SK-N-SH (cell line): ENCODE results near the gene POP5. TPM values are rescaled to one million over a fixed set of nuclear protein-coding genes. Genes with fewer than 3 reads are reported as not detected.

Source experiments
- CTCF ChIA-PET: fragments of 300-600, 350-600 bp; formaldehyde crosslinking; extraction: SDS; loops from one replicate; lab custom pipeline; 2021; lab: Yijun Ruan, JAX
- POLR2A ChIA-PET: fragments of 350-600 bp; sonication (Branson Sonifier 250); formaldehyde crosslinking; extraction: SDS; loops from one replicate; lab custom pipeline; 2020; ENCODE audit warnings: antibody characterized with exemption, inconsistent platforms; lab: Yijun Ruan, JAX
- DNase-seq: peaks from one replicate; pipeline ENCODE4 v3.0.0; 2012
- H2AFZ ChIP-seq: fragments of 200-600 bp; sonication (generic); 2 replicates; pipeline ENCODE4 v1.8.1; 2016; ENCODE audit warnings: antibody characterized with exemption, mild to moderate bottlenecking, low read depth
- H3F3A ChIP-seq: fragments of 200-600 bp; sonication (generic); replicated peaks from 2 replicates; pipeline ENCODE3; 2016; ENCODE audit warnings: antibody characterized with exemption, mild to moderate bottlenecking; ENCODE audit not compliant: insufficient read depth
- H3K27ac ChIP-seq, 2 experiments: fragments of 200-500 bp in 1 of 2; fragments of 200-600 bp in 1 of 2; sonication (Bioruptor generic) in 1 of 2; sonication (generic), shearing (Covaris generic) in 1 of 2; 2 replicates each; pipeline versions ENCODE4 v1.5.1 to v1.6.1; 2014 to 2016; ENCODE audit warnings: low read depth in 2 of 2, inconsistent platforms in 1 of 2, low read length in 1 of 2, mild to moderate bottlenecking in 1 of 2, mixed read lengths in 1 of 2
- H3K27me3 ChIP-seq: fragments of 200-600 bp; sonication (generic), shearing (Covaris generic); 2 replicates; pipeline ENCODE4 v1.6.1; 2016; ENCODE audit warnings: mixed run types; ENCODE audit not compliant: insufficient read depth
- H3K36me3 ChIP-seq, 2 experiments: fragments of 200-500 bp in 1 of 2; fragments of 200-600 bp in 1 of 2; sonication (Bioruptor generic) in 1 of 2; sonication (generic) in 1 of 2; replicated peaks in 1 of 2; 2 replicates each; pipeline versions ENCODE3 to v1.5.1; 2014 to 2016; ENCODE audit warnings: low read length in 1 of 2, mild to moderate bottlenecking in 1 of 2; ENCODE audit not compliant: insufficient read depth in 2 of 2, control insufficient read depth in 1 of 2
- H3K4me1 ChIP-seq, 2 experiments: fragments of 200-500 bp in 1 of 2; fragments of 200-600 bp in 1 of 2; sonication (Bioruptor generic) in 1 of 2; sonication (generic), shearing (Covaris generic) in 1 of 2; 2 replicates each; pipeline versions ENCODE4 v1.5.1 to v1.6.1; 2014 to 2016; ENCODE audit warnings: low read depth in 1 of 2, low read length in 1 of 2, mixed run types in 1 of 2; ENCODE audit not compliant: insufficient read depth in 2 of 2, control insufficient read depth in 1 of 2
- H3K4me2 ChIP-seq: fragments of 200-600 bp; sonication (generic), shearing (Covaris generic); 2 replicates; pipeline ENCODE4 v1.6.1; 2017; ENCODE audit warnings: mixed run types
- H3K4me3 ChIP-seq, 2 experiments: fragments of 200-500 bp in 1 of 2; fragments of 200-600 bp in 1 of 2; sonication (Bioruptor generic) in 1 of 2; sonication (generic), shearing (Covaris generic) in 1 of 2; 2 replicates each; pipeline versions ENCODE4 v1.5.1 to v1.8.1; 2014 to 2016; ENCODE audit warnings: low read depth in 2 of 2, inconsistent platforms in 1 of 2, low read length in 1 of 2, mild to moderate bottlenecking in 1 of 2, mixed read lengths in 1 of 2, moderate library complexity in 1 of 2
- H3K79me2 ChIP-seq: fragments of 200-600 bp; sonication (generic); 2 replicates; pipeline ENCODE4 v1.8.1; 2017; ENCODE audit warnings: mild to moderate bottlenecking; ENCODE audit not compliant: insufficient read depth
- H3K9ac ChIP-seq: fragments of 200-600 bp; sonication (generic); 2 replicates; pipeline ENCODE4 v1.6.1; 2017; ENCODE audit warnings: mixed run types
- H3K9me2 ChIP-seq: fragments of 200-600 bp; sonication (generic); 2 replicates; pipeline ENCODE4 v1.6.1; 2017; ENCODE audit warnings: mixed run types
- H3K9me3 ChIP-seq: fragments of 200-600 bp; sonication (generic); 2 replicates; pipeline ENCODE4 v1.6.1; 2017; ENCODE audit warnings: mixed run types, mild to moderate bottlenecking, moderate library complexity
- H4K20me1 ChIP-seq: fragments of 200-600 bp; sonication (generic); 2 replicates; pipeline ENCODE4 v1.6.1; 2017; ENCODE audit warnings: mild to moderate bottlenecking, mixed run types; ENCODE audit not compliant: insufficient read depth
- CHD2 ChIP-seq: fragments of 150-350 bp; IDR thresholded peaks from 2 replicates; pipeline ENCODE4 v1.6.1; 2018; ENCODE audit warnings: low read length; ENCODE audit not compliant: partially characterized antibody
- CTCF ChIP-seq: fragments of 200-600 bp; sonication (generic); IDR thresholded peaks from 2 replicates; pipeline ENCODE4 v1.6.1; 2017; ENCODE audit warnings: antibody characterized with exemption, mild to moderate bottlenecking, moderate library complexity
- EZH2phosphoT487 ChIP-seq: fragments of 200-600 bp; sonication (generic); IDR thresholded peaks from 2 replicates; pipeline ENCODE4 v1.6.1; 2017; ENCODE audit warnings: low read depth, mixed run types, mild to moderate bottlenecking, antibody characterized with exemption, moderate library complexity, borderline replicate concordance
- FOSL2 ChIP-seq: IDR thresholded peaks from 2 replicates; pipeline ENCODE4 v1.4.0; 2012; ENCODE audit warnings: low read depth, mild to moderate bottlenecking, moderate library complexity, borderline replicate concordance
- GABPA ChIP-seq: IDR thresholded peaks from 2 replicates; pipeline ENCODE4 v1.4.0; 2012; ENCODE audit warnings: low read depth, mild to moderate bottlenecking
- MEF2A ChIP-seq: IDR thresholded peaks from 2 replicates; pipeline ENCODE4 v1.4.0; 2012; ENCODE audit warnings: low read depth, borderline replicate concordance
- NFIC ChIP-seq: IDR thresholded peaks from 2 replicates; pipeline ENCODE4 v1.4.0; 2012; ENCODE audit warnings: borderline replicate concordance
- NRF1 ChIP-seq: IDR thresholded peaks from 2 replicates; pipeline ENCODE4 v1.6.1; 2012; ENCODE audit warnings: low read depth, mild to moderate bottlenecking, low read length
- RAD21 ChIP-seq: IDR thresholded peaks from 2 replicates; pipeline ENCODE4 v1.6.1; 2012; ENCODE audit warnings: mild to moderate bottlenecking, low read length
- REST ChIP-seq: IDR thresholded peaks from 2 replicates; pipeline ENCODE4 v1.6.1; 2012; ENCODE audit warnings: mild to moderate bottlenecking, low read depth, low read length, moderate library complexity
- RFX5 ChIP-seq: IDR thresholded peaks from 2 replicates; pipeline ENCODE4 v1.6.1; 2012; ENCODE audit warnings: mild to moderate bottlenecking, improper control_type of control experiment, low read length
- RXRA ChIP-seq: IDR thresholded peaks from 2 replicates; pipeline ENCODE4 v1.4.0; 2012; ENCODE audit warnings: low read depth, mild to moderate bottlenecking, borderline replicate concordance
- SIN3A ChIP-seq: IDR thresholded peaks from 2 replicates; pipeline ENCODE4 v1.6.1; 2012; ENCODE audit warnings: low read depth, mild to moderate bottlenecking, low read length, moderate library complexity, borderline replicate concordance
- TAF1 ChIP-seq: IDR thresholded peaks from 2 replicates; pipeline ENCODE4 v1.6.1; 2012; ENCODE audit warnings: low read depth, mild to moderate bottlenecking, low read length, moderate library complexity, borderline replicate concordance
- TCF12 ChIP-seq: IDR thresholded peaks from 2 replicates; pipeline ENCODE4 v1.4.0; 2012
- TEAD4 ChIP-seq: IDR thresholded peaks from 2 replicates; pipeline ENCODE4 v1.4.0; 2012; ENCODE audit warnings: mild to moderate bottlenecking, borderline replicate concordance; ENCODE audit not compliant: insufficient read depth
- WGBS: methylation state at CpG from one replicate; pipeline ENCODE4 v1.1.6; 2017; ENCODE audit warnings: low lambda C conversion rate; 5-methylcytosine and 5-hydroxymethylcytosine counted together
- polyA plus RNA-seq, 3 experiments: library from polyadenylated mRNA; depleted of rRNA; stranded (reverse); fragments of >200 nt; gene quantifications; 2 replicates each; pipeline ENCODE4 v1.2.3, GENCODE V29; 2012
- TF ChIP-seq, protein P1 (sequence below): IDR thresholded peaks from 2 replicates; pipeline ENCODE4; 2012
- TF ChIP-seq, protein P2 (sequence below): IDR thresholded peaks from 2 replicates; pipeline ENCODE4 v1.4.0; 2012; ENCODE audit warnings: low read depth, borderline replicate concordance

Gene POP5
- polyA plus RNA-seq, 1 of the 3 experiments (the other 2 are of a cell fraction) = 129 TPM

GRCh38 chr12:120538281-120539156 is 42.7 kb downstream of the POP5 start:
- ChIA-PET CTCF (interaction anchor here (0.7 to 2.5 kb wide), 4 partner anchors 23 to 111 kb away, joined by 3 to 9 read pairs (median 4); partner anchors contain the start of gene POP5), POLR2A (no interaction called here)
- Histone ChIP-seq H3K9me3 (no peaks in the 10 kb centered on the region), H3K79me2 (peaks cover 93% of the 10 kb centered on the region), H3K27ac (peak overlapping the region; percentile 60 to 78), H3K4me3 (peak overlapping the region; percentile 5 to 21; a peak in 2 of 4 replicates), H3K27me3 (no peaks in the 10 kb centered on the region), H3K4me1 (peaks cover 21 to 48% of the 10 kb centered on the region in 2 experiments), H3K9ac (peak overlapping the region; percentile 8; the same call in 1 of the 2 replicates), H3K9me2 (no peaks in the 10 kb centered on the region), H3K4me2 (peak overlapping the region; percentile 53; the same call in 1 of the 2 replicates), H4K20me1 (peaks cover 88% of the 10 kb centered on the region), H3K36me3 (peaks cover 0 to 13% of the 10 kb centered on the region in 2 experiments), H2AFZ (no peak overlapping the region), H3F3A (peaks cover 14% of the 10 kb centered on the region)
- WGBS = 44% methylated on average over 6 of the region's 6 CpGs
- peak; percentile 26 for DNase-seq
- no peak for TF ChIP-seq GABPA
- peak; percentile 63 for TF ChIP-seq NFIC
- no peak for TF ChIP-seq CTCF
- TF ChIP-seq RAD21 = no peak
- peak; percentile 95; the same call in 1 of the 2 replicates for TF ChIP-seq RXRA
- peak; percentile 49; the same call in 1 of the 2 replicates for TF ChIP-seq MEF2A
- TF ChIP-seq TCF12 = peak; percentile 35; the same call in 1 of the 2 replicates
- TF ChIP-seq, protein P1, sequence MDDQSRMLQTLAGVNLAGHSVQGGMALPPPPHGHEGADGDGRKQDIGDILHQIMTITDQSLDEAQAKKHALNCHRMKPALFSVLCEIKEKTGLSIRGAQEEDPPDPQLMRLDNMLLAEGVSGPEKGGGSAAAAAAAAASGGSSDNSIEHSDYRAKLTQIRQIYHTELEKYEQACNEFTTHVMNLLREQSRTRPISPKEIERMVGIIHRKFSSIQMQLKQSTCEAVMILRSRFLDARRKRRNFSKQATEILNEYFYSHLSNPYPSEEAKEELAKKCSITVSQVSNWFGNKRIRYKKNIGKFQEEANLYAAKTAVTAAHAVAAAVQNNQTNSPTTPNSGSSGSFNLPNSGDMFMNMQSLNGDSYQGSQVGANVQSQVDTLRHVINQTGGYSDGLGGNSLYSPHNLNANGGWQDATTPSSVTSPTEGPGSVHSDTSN = 0 out of 2 replicates have a peak, but pooled peaks have one; percentile 7
- 0 out of 2 replicates have a peak, but pooled peaks have one; percentile 26 for TF ChIP-seq SIN3A

GRCh38 chr12:120537856-120538220 is 43.4 kb downstream of the POP5 start:
- DNase-seq = no peak
- peak overlapping the region in 1 of 2 experiments; percentile 11; a peak in 2 of 4 replicates for H3K4me3 ChIP-seq
- POLR2A ChIA-PET = no interaction called here
- no peak overlapping the region for H2AFZ ChIP-seq
- peaks cover 0 to 13% of the 10 kb centered on the region in 2 experiments for H3K36me3 ChIP-seq
- peak overlapping the region; percentile 8; the same call in 1 of the 2 replicates for H3K9ac ChIP-seq
- H3K9me2 ChIP-seq = no peaks in the 10 kb centered on the region
- H4K20me1 ChIP-seq = peaks cover 81% of the 10 kb centered on the region
- H3K27ac ChIP-seq = peak overlapping the region; percentile 60 to 78
- no peaks in the 10 kb centered on the region for H3K9me3 ChIP-seq
- 88% methylated on average over 4 of the region's 4 CpGs for WGBS
- CTCF ChIA-PET = interaction anchor here (1.2 to 2.5 kb wide), 3 partner anchors 24 to 111 kb away, joined by 3 to 9 read pairs (median 5); partner anchors contain the start of gene POP5
- H3K27me3 ChIP-seq = no peaks in the 10 kb centered on the region
- peaks cover 21 to 48% of the 10 kb centered on the region in 2 experiments for H3K4me1 ChIP-seq
- H3F3A ChIP-seq = peaks cover 14% of the 10 kb centered on the region
- peak overlapping the region; percentile 53; the same call in 1 of the 2 replicates for H3K4me2 ChIP-seq
- peaks cover 87% of the 10 kb centered on the region for H3K79me2 ChIP-seq
- TF ChIP-seq TAF1 (no peak), NRF1 (no peak), REST (no peak), CHD2 (no peak), RFX5 (no peak), TEAD4 (no peak), FOSL2 (no peak), EZH2phosphoT487 (no peak)
- TF ChIP-seq, protein P2, sequence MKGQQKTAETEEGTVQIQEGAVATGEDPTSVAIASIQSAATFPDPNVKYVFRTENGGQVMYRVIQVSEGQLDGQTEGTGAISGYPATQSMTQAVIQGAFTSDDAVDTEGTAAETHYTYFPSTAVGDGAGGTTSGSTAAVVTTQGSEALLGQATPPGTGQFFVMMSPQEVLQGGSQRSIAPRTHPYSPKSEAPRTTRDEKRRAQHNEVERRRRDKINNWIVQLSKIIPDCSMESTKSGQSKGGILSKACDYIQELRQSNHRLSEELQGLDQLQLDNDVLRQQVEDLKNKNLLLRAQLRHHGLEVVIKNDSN = no peak
